RWPE2 (cell line): Measurements from ENCODE around the gene HABP4.

Experiments
- ATAC-seq: fragments of 200-7000 bp; cut with Tn5 transposase; 3 replicates; pipeline ENCODE4 v1.9.1; 2021; ENCODE audit warnings: low read depth
- DNase-seq: peaks from one replicate; pipeline ENCODE4 v3.0.0-alpha.2; 2020; ENCODE audit warnings: low spot score
- H3K27ac ChIP-seq: fragments of 450-650 bp; 2 replicates; pipeline ENCODE4 v1.5.1; 2017; ENCODE audit warnings: mild to moderate bottlenecking; ENCODE audit not compliant: poor library complexity, severe bottlenecking
- H3K27me3 ChIP-seq: fragments of 250-450 bp; sonication (Bioruptor Pico); 2 replicates; pipeline ENCODE4 v1.5.1; 2021; ENCODE audit warnings: mild to moderate bottlenecking, moderate library complexity; ENCODE audit not compliant: insufficient read depth, poor library complexity, severe bottlenecking
- H3K36me3 ChIP-seq: fragments of 250-450 bp; sonication (Bioruptor Pico); 2 replicates; pipeline ENCODE4 v1.5.1; 2020; ENCODE audit warnings: low read depth, mild to moderate bottlenecking, moderate library complexity
- H3K4me1 ChIP-seq: fragments of 250-450 bp; sonication (Bioruptor Pico); 2 replicates; pipeline ENCODE4 v1.5.1; 2021; ENCODE audit warnings: mild to moderate bottlenecking, moderate library complexity; ENCODE audit not compliant: insufficient read depth, poor library complexity, severe bottlenecking
- H3K4me3 ChIP-seq: fragments of 250-450 bp; sonication (Bioruptor Pico); 2 replicates; pipeline ENCODE4 v1.5.1; 2021; ENCODE audit warnings: mild to moderate bottlenecking, moderate library complexity; ENCODE audit not compliant: severe bottlenecking
- H3K9me3 ChIP-seq: fragments of 250-450 bp; sonication (Bioruptor Pico); 2 replicates; pipeline ENCODE4 v1.5.1; 2021; ENCODE audit warnings: mild to moderate bottlenecking, moderate library complexity; ENCODE audit not compliant: severe bottlenecking
- CTCF ChIP-seq: fragments of 450-650 bp; IDR thresholded peaks from one replicate; pipeline ENCODE4 v1.5.1; 2017; ENCODE audit warnings: mild to moderate bottlenecking, moderate library complexity; ENCODE audit not compliant: poor library complexity, severe bottlenecking

Gene HABP4

GRCh38 chr9:96418920-96419690 is 30.9 kb upstream of the HABP4 start:
- Histone ChIP-seq H3K36me3 (peaks cover 15% of the 10 kb centered on the region), H3K27ac (peak overlapping the region; percentile 91), H3K9me3 (no peaks in the 10 kb centered on the region), H3K27me3 (no peaks in the 10 kb centered on the region), H3K4me1 (peaks cover 26% of the 10 kb centered on the region), H3K4me3 (peak overlapping the region; percentile 79)
- DNase-seq (no peak), ATAC-seq (peak; percentile 37)
- no peak for TF ChIP-seq CTCF

- DNase-seq: no peak
- TF ChIP-seq CTCF: no peak
- peak overlapping the region; percentile 79 for H3K4me3 ChIP-seq
- H3K9me3 ChIP-seq: no peaks in the 10 kb centered on the region
- no peak for ATAC-seq
- peaks cover 26% of the 10 kb centered on the region for H3K4me1 ChIP-seq
- peak overlapping the region; percentile 91 for H3K27ac ChIP-seq
- H3K36me3 ChIP-seq: peaks cover 9% of the 10 kb centered on the region; the same call in 1 of the 2 replicates
- H3K27me3 ChIP-seq: no peaks in the 10 kb centered on the region
These were observed 30.3 kb upstream of the HABP4 start for GRCh38 chr9:96419691-96419969.

- H3K4me1 ChIP-seq: peaks cover 26% of the 10 kb centered on the region
- no peak overlapping the region for H3K4me3 ChIP-seq
- H3K36me3 ChIP-seq: peaks cover 9% of the 10 kb centered on the region; the same call in 1 of the 2 replicates
- DNase-seq (peak; percentile 79), ATAC-seq (peak; percentile 61)
- no peaks in the 10 kb centered on the region for H3K9me3 ChIP-seq
- no peaks in the 10 kb centered on the region for H3K27me3 ChIP-seq
- peak overlapping the region; percentile 91 for H3K27ac ChIP-seq
- TF ChIP-seq CTCF: no peak
These were observed 29.3 kb upstream of the HABP4 start for GRCh38 chr9:96420468-96421219.

GRCh38 chr9:96423322-96423984 is 26.5 kb upstream of the HABP4 start:
- TF ChIP-seq CTCF: no peak
- H3K27me3 ChIP-seq: no peaks in the 10 kb centered on the region
- H3K27ac ChIP-seq: peak overlapping the region; percentile 30
- H3K36me3 ChIP-seq: no peaks in the 10 kb centered on the region
- ATAC-seq (no peak), DNase-seq (no peak)
- H3K4me3 ChIP-seq: no peak overlapping the region
- no peaks in the 10 kb centered on the region for H3K9me3 ChIP-seq
- peaks cover 26% of the 10 kb centered on the region for H3K4me1 ChIP-seq
